Activated CD4-positive, alpha-beta memory T cell treated with anti-CD3 and anti-CD28 coated beads for 36 hours (primary cell): ENCODE results near the gene ANTXR2. TPM values are rescaled to one million over a fixed set of nuclear protein-coding genes. Genes with fewer than 3 reads are reported as not detected.

ENCODE experiments used
- CTCF ChIA-PET: fragments of 350-600 bp; sonication (Branson Sonifier 250); formaldehyde crosslinking; loops from one replicate; lab custom pipeline; 2021; ENCODE audit warnings: antibody characterized with exemption, inconsistent platforms; lab: Charles Lee
- POLR2A ChIA-PET: fragments of 350-600 bp; sonication (Branson Sonifier 250); formaldehyde crosslinking; loops from one replicate; lab custom pipeline; 2021; ENCODE audit warnings: antibody characterized with exemption; lab: Charles Lee
- DNase-seq: peaks from one replicate; pipeline ENCODE4 v3.0.0-alpha.2; 2020
- H3K27ac Mint-ChIP-seq: one replicate; pipeline ENCODE4 v1.8.0; 2021; ENCODE audit warnings: mixed read lengths
- H3K27me3 Mint-ChIP-seq: one replicate; pipeline ENCODE4 v1.8.0; 2021; ENCODE audit warnings: mixed read lengths
- H3K36me3 Mint-ChIP-seq: one replicate; pipeline ENCODE4 v1.8.0; 2021; ENCODE audit warnings: mixed read lengths
- H3K4me1 Mint-ChIP-seq: one replicate; pipeline ENCODE4 v1.8.0; 2021; ENCODE audit warnings: low read depth, mixed read lengths
- H3K4me3 Mint-ChIP-seq: one replicate; pipeline ENCODE4 v1.8.0; 2021; ENCODE audit warnings: mild to moderate bottlenecking, mixed read lengths
- H3K9me3 Mint-ChIP-seq: one replicate; pipeline ENCODE4 v1.8.0; 2021; ENCODE audit warnings: mixed read lengths
- intact Hi-C: fragments of 100-400 bp; cut with micrococcal nuclease; formaldehyde crosslinking; loops from one replicate; pipeline ENCODE4 v1.15.1; 2023
- total RNA-seq, 2 experiments: library from RNA; stranded (reverse); gene quantifications; one replicate each; pipeline ENCODE4 v1.2.3, GENCODE V29; 2021

ANTXR2 gene
- total RNA-seq, 2 experiments from 2014 or later = 12.6 to 14.4 TPM

DNA sequence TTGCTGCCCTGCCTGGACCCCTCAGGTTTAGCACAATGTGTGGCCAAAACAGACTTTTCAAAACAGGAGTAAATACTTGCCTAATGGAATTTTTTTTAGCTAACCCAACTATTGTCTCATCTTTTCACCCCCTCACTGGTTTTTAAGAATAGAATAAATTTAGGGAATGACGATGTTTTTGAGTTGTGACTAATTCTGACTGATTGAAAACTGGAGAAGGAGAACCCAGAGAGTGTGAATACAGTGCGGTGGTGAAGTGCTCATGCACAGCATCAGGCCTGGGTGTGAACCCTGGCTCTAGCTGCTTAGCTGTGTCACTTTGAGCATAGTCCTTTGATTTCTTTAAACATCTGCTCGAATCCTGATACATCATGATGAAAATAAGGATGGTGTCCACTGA, 10.5 kb downstream of the ANTXR2 start:
- DNase-seq = peak; percentile 58
- Mint-ChIP-seq H3K9me3 (no peaks in the 10 kb centered on the region), H3K4me1 (peaks cover 65% of the 10 kb centered on the region), H3K36me3 (peaks cover 18% of the 10 kb centered on the region), H3K4me3 (no peak overlapping the region), H3K27ac (peak overlapping the region; percentile 46), H3K27me3 (no peaks in the 10 kb centered on the region)
- POLR2A ChIA-PET = interaction anchor here (1.6 kb wide), 1 partner anchor 10 kb away, joined by 5 read pairs; no protein-coding TSS in a partner anchor
- CTCF ChIA-PET = interaction anchor here (0.8 kb wide), 1 partner anchor 153 kb away, joined by 3 read pairs; no protein-coding TSS in a partner anchor
- intact Hi-C loops = no loop called here

DNA sequence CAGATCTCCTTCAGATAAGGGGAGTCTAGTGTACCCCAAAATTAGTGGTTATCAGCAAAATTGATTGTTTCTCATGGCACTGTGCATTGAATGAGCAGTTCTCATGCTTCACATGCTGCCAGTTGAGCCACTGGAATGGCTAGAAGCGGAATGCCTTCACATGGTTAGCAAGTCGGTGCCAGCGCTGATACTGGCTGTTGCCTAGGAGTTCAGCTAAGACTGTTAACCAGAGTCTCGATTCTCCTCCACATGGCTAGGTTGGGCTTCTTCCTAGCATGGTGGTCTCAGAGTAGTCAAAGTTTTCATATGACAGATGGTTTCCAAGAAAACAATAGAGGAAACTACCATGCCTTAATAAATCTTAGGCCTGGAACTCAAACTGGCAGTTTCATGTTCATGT, 12.2 kb downstream of the ANTXR2 start:
- ChIA-PET POLR2A (no interaction called here), CTCF (interaction anchor here (1.2 kb wide), 1 partner anchor 155 kb away, joined by 3 read pairs; no protein-coding TSS in a partner anchor)
- Mint-ChIP-seq H3K27me3 (no peaks in the 10 kb centered on the region), H3K9me3 (no peaks in the 10 kb centered on the region), H3K4me1 (peaks cover 66% of the 10 kb centered on the region), H3K27ac (no peak overlapping the region), H3K4me3 (no peak overlapping the region), H3K36me3 (peaks cover 13% of the 10 kb centered on the region)
- intact Hi-C loops = no loop called here
- no peak for DNase-seq

DNA sequence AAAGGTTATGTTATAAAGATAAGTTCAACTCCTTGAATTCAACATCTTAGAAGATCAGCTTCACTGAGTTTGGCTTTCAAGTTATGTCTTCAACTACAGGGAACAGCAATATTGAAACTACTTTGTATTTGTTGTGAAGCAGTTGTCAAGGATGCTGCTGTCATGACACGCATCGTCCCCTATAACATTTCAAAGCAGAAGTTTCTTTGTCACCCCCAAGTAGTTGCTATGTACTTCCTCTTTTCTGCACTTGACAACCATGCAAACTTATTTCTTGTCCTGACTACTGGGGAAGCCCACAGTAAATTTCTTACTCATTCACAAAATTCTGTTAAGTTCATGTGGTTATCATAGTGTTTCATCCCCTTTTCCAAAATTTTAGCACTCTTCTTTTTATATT, 14.3 kb downstream of the ANTXR2 start:
- intact Hi-C loops = loop anchor here (1.0 to 2.0 kb wide), 6 partner anchors 11 to 142 kb away; no protein-coding TSS in a partner anchor
- POLR2A ChIA-PET = interaction anchor here (0.7 to 1.7 kb wide), 4 partner anchors 11 to 63 kb away, joined by 3 to 7 read pairs (median 4); no protein-coding TSS in a partner anchor

GRCh38 chr4:80054375-80054774, 18.7 kb downstream of the ANTXR2 start:
- DNase-seq = no peak
- CTCF ChIA-PET = no interaction called here
- Mint-ChIP-seq H3K4me1 (peaks cover 57% of the 10 kb centered on the region), H3K27ac (no peak overlapping the region), H3K4me3 (no peak overlapping the region), H3K27me3 (no peaks in the 10 kb centered on the region), H3K36me3 (peaks cover 33% of the 10 kb centered on the region), H3K9me3 (no peaks in the 10 kb centered on the region)
- POLR2A ChIA-PET = no interaction called here
- intact Hi-C loops = no loop called here

More for the DNA sequence above, 14.3 kb downstream of the ANTXR2 start:
- peak overlapping the region; percentile 72 for H3K4me3 Mint-ChIP-seq
- CTCF ChIA-PET = interaction anchor here (1.2 to 1.5 kb wide), 4 partner anchors 9 to 125 kb away, joined by 3 to 4 read pairs (median 4); no protein-coding TSS in a partner anchor
- peaks cover 70% of the 10 kb centered on the region for H3K4me1 Mint-ChIP-seq
- H3K36me3 Mint-ChIP-seq = peaks cover 19% of the 10 kb centered on the region
- H3K9me3 Mint-ChIP-seq = no peaks in the 10 kb centered on the region
- no peaks in the 10 kb centered on the region for H3K27me3 Mint-ChIP-seq
- DNase-seq = peak; percentile 66
- H3K27ac Mint-ChIP-seq = peak overlapping the region; percentile 91

GRCh38 chr4:80053140-80053910, 19.7 kb downstream of the ANTXR2 start:
- H3K27ac Mint-ChIP-seq = no peak overlapping the region
- no peak for DNase-seq
- no peak overlapping the region for H3K4me3 Mint-ChIP-seq
- peaks cover 33% of the 10 kb centered on the region for H3K36me3 Mint-ChIP-seq
- peaks cover 54% of the 10 kb centered on the region for H3K4me1 Mint-ChIP-seq
- ChIA-PET CTCF (no interaction called here), POLR2A (no interaction called here)
- intact Hi-C loops = no loop called here
- H3K27me3 Mint-ChIP-seq = no peaks in the 10 kb centered on the region
- no peaks in the 10 kb centered on the region for H3K9me3 Mint-ChIP-seq

- intact Hi-C loops = no loop called here
- ChIA-PET POLR2A (no interaction called here), CTCF (interaction anchor here (0.6 kb wide), 2 partner anchors 32 to 137 kb away, joined by 3 to 4 read pairs; no protein-coding TSS in a partner anchor)
- Mint-ChIP-seq H3K9me3 (no peaks in the 10 kb centered on the region), H3K4me1 (peaks cover 42% of the 10 kb centered on the region), H3K27ac (no peak overlapping the region), H3K36me3 (peaks cover 26% of the 10 kb centered on the region), H3K27me3 (no peaks in the 10 kb centered on the region), H3K4me3 (no peak overlapping the region)
- DNase-seq = no peak
Observed at GRCh38 chr4:80049813-80050534, 23.1 kb downstream of the ANTXR2 start.

DNA sequence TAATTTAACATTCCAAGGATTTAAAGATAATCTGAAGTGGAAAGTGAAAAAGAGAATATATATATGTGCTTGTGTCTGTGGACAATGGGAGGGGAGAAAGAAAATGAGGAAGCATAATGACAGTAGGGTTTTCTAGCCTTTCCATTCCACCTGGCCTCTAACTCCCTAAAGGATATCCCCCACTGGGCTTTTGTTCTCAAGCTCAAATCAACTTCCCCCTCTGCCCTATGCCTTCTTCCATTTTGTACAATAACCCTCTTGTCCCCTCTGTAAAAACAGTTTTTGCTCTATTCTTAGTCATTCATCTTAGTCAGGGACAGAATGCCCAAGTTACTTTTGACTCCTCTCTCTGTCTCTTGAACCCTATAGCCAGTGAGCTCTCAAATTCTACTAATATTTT, 23.6 kb downstream of the ANTXR2 start:
- Mint-ChIP-seq H3K9me3 (no peaks in the 10 kb centered on the region), H3K4me3 (no peak overlapping the region), H3K36me3 (peaks cover 24% of the 10 kb centered on the region), H3K4me1 (peaks cover 40% of the 10 kb centered on the region), H3K27ac (no peak overlapping the region), H3K27me3 (no peaks in the 10 kb centered on the region)
- intact Hi-C loops = no loop called here
- ChIA-PET POLR2A (no interaction called here), CTCF (interaction anchor here (0.6 kb wide), 2 partner anchors 31 to 137 kb away, joined by 3 to 4 read pairs; no protein-coding TSS in a partner anchor)
- DNase-seq = no peak

DNA sequence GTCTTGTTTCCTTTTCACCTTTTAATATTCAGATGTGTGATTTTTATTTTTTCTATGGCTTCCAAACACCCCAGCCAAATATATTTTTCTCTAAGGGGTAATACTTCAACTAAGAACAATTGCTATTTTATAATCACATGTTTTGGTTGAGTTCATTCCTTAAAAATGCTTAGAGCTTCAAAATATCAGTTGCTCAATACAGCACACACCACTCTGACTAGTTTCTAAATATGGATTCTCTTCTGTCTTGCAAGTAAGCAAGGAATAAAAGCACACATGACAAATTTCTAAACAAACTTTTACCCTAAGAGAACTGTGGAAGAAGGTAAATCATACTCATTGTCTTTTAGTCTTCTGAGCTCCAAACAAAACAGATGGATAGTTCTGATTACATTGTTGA, 27.2 kb downstream of the ANTXR2 start:
- H3K36me3 Mint-ChIP-seq = peaks cover 11% of the 10 kb centered on the region
- CTCF ChIA-PET = interaction anchor here (0.6 to 1.4 kb wide), 3 partner anchors 10 to 1633 kb away, joined by 3 to 4 read pairs (median 4); no protein-coding TSS in a partner anchor

DNA sequence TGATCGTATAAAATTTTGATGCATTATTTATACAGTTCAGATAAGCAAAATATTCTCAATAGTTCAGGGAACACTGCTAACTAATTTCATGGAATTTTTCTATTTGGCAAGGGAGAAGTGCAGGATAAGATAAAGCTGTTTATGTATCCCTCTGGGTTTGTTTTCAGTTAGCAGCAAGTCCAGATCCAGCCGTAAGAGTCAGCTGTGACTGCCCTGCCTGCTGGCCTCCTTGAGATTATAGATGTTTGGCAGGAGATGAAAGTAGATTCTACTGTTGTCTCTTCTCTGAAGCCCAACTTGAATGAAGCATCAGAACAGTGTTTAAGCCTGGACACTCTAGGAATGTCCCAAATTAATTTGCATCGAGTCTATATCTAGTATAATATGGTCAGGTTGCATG, 29.5 kb downstream of the ANTXR2 start:
- H3K27me3 Mint-ChIP-seq = no peaks in the 10 kb centered on the region
- ChIA-PET CTCF (no interaction called here), POLR2A (no interaction called here)
- intact Hi-C loops = no loop called here
- H3K27ac Mint-ChIP-seq = no peak overlapping the region
- peaks cover 38% of the 10 kb centered on the region for H3K4me1 Mint-ChIP-seq
- no peak overlapping the region for H3K4me3 Mint-ChIP-seq
- H3K9me3 Mint-ChIP-seq = no peaks in the 10 kb centered on the region
- H3K36me3 Mint-ChIP-seq = peaks cover 10% of the 10 kb centered on the region
- DNase-seq = no peak

More for the DNA sequence above, 27.2 kb downstream of the ANTXR2 start:
- no peak overlapping the region for H3K4me3 Mint-ChIP-seq
- intact Hi-C loops = no loop called here
- no peaks in the 10 kb centered on the region for H3K27me3 Mint-ChIP-seq
- DNase-seq = no peak
- H3K4me1 Mint-ChIP-seq = peaks cover 37% of the 10 kb centered on the region
- POLR2A ChIA-PET = no interaction called here
- no peaks in the 10 kb centered on the region for H3K9me3 Mint-ChIP-seq
- no peak overlapping the region for H3K27ac Mint-ChIP-seq

DNA sequence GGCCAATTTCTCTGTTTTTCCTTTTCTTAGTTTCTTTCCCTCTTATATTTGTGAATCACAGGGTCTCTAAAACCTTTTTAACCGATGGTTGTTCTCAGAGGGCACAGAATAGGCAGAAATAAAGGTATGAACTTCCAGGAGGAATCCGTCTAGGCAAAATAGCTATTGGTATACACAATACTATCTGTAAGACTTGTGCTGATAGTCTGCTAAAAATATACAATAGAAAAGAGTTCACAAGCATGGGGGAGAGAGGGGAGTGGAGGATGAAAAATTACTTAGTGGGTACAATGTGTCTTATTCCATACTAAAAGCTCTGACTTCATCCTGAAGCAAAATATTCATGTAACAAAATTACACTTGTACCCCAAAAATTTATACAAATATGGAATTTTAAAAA, 30.2 kb downstream of the ANTXR2 start:
- ChIA-PET POLR2A (no interaction called here), CTCF (no interaction called here)
- no peaks in the 10 kb centered on the region for H3K9me3 Mint-ChIP-seq
- intact Hi-C loops = no loop called here
- H3K27ac Mint-ChIP-seq = no peak overlapping the region
- no peak overlapping the region for H3K4me3 Mint-ChIP-seq
- peaks cover 10% of the 10 kb centered on the region for H3K36me3 Mint-ChIP-seq
- peaks cover 42% of the 10 kb centered on the region for H3K4me1 Mint-ChIP-seq
- H3K27me3 Mint-ChIP-seq = no peaks in the 10 kb centered on the region
- DNase-seq = no peak

GRCh38 chr4:80037864-80038263, 35.2 kb downstream of the ANTXR2 start:
- Mint-ChIP-seq H3K9me3 (no peaks in the 10 kb centered on the region), H3K36me3 (peaks cover 14% of the 10 kb centered on the region), H3K4me3 (no peak overlapping the region), H3K27ac (peak overlapping the region; percentile 89), H3K27me3 (no peaks in the 10 kb centered on the region), H3K4me1 (peaks cover 54% of the 10 kb centered on the region)
- ChIA-PET CTCF (no interaction called here), POLR2A (no interaction called here)
- no peak for DNase-seq
- intact Hi-C loops = loop anchor here (2.0 kb wide), 1 partner anchor 33 kb away; no protein-coding TSS in a partner anchor
